GM12878 (cell line): ENCODE results near the gene REPIN1. TPM values are rescaled to one million over a fixed set of nuclear protein-coding genes. Genes with fewer than 3 reads are reported as not detected.
A peak's percentile ranks its signal among the peaks of the same experiment; 100 is the strongest.

Experiments used
- ATAC-seq: fragments of 200-7000 bp; cut with Tn5 transposase; 3 replicates; pipeline ENCODE4 v1.9.1; 2020; ENCODE audit warnings: mild to moderate bottlenecking, moderate library complexity
- BruUV-seq: library from RNA; stranded (reverse); fragments of 400-500 nt; replicated peaks from 2 replicates; lab custom pipeline; 2021; lab: Mats Ljungman, UMichigan
- CTCF ChIA-PET: fragments of 300-600 bp; sonication (Branson Sonifier 250); formaldehyde crosslinking; extraction: SDS; loops from one replicate; lab custom pipeline; 2021; ENCODE audit warnings: inconsistent platforms; lab: Yijun Ruan, JAX
- POLR2A ChIA-PET: fragments of 350-600 bp; formaldehyde crosslinking; extraction: SDS; loops from one replicate; lab custom pipeline; 2021; ENCODE audit warnings: inconsistent platforms; lab: Charles Lee
- RAD21 ChIA-PET: fragments of 300-600 bp; sonication (Branson Sonifier 250); formaldehyde crosslinking; loops from one replicate; lab custom pipeline; 2023; ENCODE audit warnings: antibody characterized with exemption; ENCODE audit not compliant: unreplicated experiment; lab: Charles Lee
- SMC1A ChIA-PET: fragments of 300-600 bp; sonication (Branson Sonifier 250); formaldehyde crosslinking; loops from one replicate; lab custom pipeline; 2023; ENCODE audit not compliant: unreplicated experiment, uncharacterized antibody; lab: Charles Lee
- DNase-seq: peaks from one replicate; pipeline ENCODE4 v3.0.0-alpha.2; 2011; ENCODE audit warnings: low read depth, low spot score
- FAIRE-seq: peaks from 3 replicates; lab custom pipeline; 2011; peaks lifted over from hg19 to GRCh38; lab: Jason Lieb, UNC
- H2AFZ ChIP-seq: 2 replicates; pipeline ENCODE4 v1.6.0; 2011; ENCODE audit warnings: low read depth, low read length, control low read depth; ENCODE audit not compliant: control insufficient read depth
- H3K27ac ChIP-seq: 2 replicates; pipeline ENCODE4 v1.5.1; 2011; ENCODE audit warnings: control low read depth; ENCODE audit not compliant: control insufficient read depth, insufficient read depth
- H3K27me3 ChIP-seq, 2 experiments: replicated peaks in 1 of 2; 2 replicates each; pipeline versions ENCODE4 v1.6.0 to v1.6.1; 2011; ENCODE audit warnings: low read length in 1 of 2; ENCODE audit not compliant: control insufficient read depth in 2 of 2, insufficient read depth in 2 of 2
- H3K36me3 ChIP-seq, 2 experiments: 2 replicates each; pipeline ENCODE4 v1.5.1; 2011; ENCODE audit warnings: low read length in 1 of 2; ENCODE audit not compliant: control insufficient read depth in 2 of 2, insufficient read depth in 2 of 2
- H3K4me1 ChIP-seq: 2 replicates; pipeline ENCODE4 v1.6.1; 2011; ENCODE audit warnings: mild to moderate bottlenecking, low read length, moderate library complexity, mixed read lengths; ENCODE audit not compliant: control insufficient read depth, insufficient read depth
- H3K4me2 ChIP-seq: 2 replicates; pipeline ENCODE4 v1.6.0; 2011; ENCODE audit warnings: control low read depth; ENCODE audit not compliant: control insufficient read depth, insufficient read depth
- H3K4me3 ChIP-seq: fragments of 200-600 bp; sonication (generic); 2 replicates; pipeline ENCODE4 v1.5.1; 2016
- H3K79me2 ChIP-seq: 2 replicates; pipeline ENCODE4 v1.6.0; 2011; ENCODE audit warnings: low read length; ENCODE audit not compliant: control insufficient read depth, insufficient read depth
- H3K9ac ChIP-seq: 2 replicates; pipeline ENCODE4 v1.8.0; 2011; ENCODE audit warnings: low read length, control low read depth, mixed read lengths; ENCODE audit not compliant: control insufficient read depth, insufficient read depth
- H3K9me3 ChIP-seq: replicated peaks from 3 replicates; pipeline ENCODE4 v1.5.1; 2011; ENCODE audit warnings: mild to moderate bottlenecking, low read length; ENCODE audit not compliant: control insufficient read depth, insufficient read depth
- H4K20me1 ChIP-seq: 2 replicates; pipeline ENCODE4 v1.6.0; 2011; ENCODE audit not compliant: control insufficient read depth, insufficient read depth
- FOXK2 ChIP-seq: fragments of 450-650 bp; IDR thresholded peaks from 2 replicates; pipeline ENCODE4 v1.6.1; 2017; ENCODE audit warnings: mild to moderate bottlenecking, moderate library complexity
- GABPA ChIP-seq: IDR thresholded peaks from 2 replicates; pipeline ENCODE4 v1.6.1; 2014; ENCODE audit warnings: antibody characterized with exemption, low read depth, mild to moderate bottlenecking, inconsistent platforms
- MTA3 ChIP-seq: IDR thresholded peaks from 2 replicates; pipeline ENCODE4 v1.6.1; 2012; ENCODE audit warnings: low read length, inconsistent platforms, borderline replicate concordance
- NFYB ChIP-seq: IDR thresholded peaks from 2 replicates; pipeline ENCODE4 v1.6.1; 2011; ENCODE audit warnings: low read depth, mild to moderate bottlenecking, low read length, improper control_type of control experiment, moderate library complexity; ENCODE audit not compliant: insufficient read depth
- RAD21 ChIP-seq: IDR thresholded peaks from 2 replicates; pipeline ENCODE4 v1.6.1; 2011; ENCODE audit warnings: mild to moderate bottlenecking, low read depth, low read length, moderate library complexity; ENCODE audit not compliant: insufficient read depth
- ZNF24 ChIP-seq: fragments of 450-650 bp; IDR thresholded peaks from 2 replicates; pipeline ENCODE4 v1.6.1; 2017; ENCODE audit warnings: antibody characterized with exemption, mild to moderate bottlenecking
- whole genome bisulfite sequencing: methylation state at CpG from one replicate; pipeline ENCODE4 v1.1.6; 2016; ENCODE audit warnings: low lambda C conversion rate; ENCODE audit not compliant: insufficient replicate concordance, insufficient coverage; ENCODE audit errors: missing lambda C conversion rate; 5-methylcytosine and 5-hydroxymethylcytosine counted together
- in situ Hi-C: fragments of 300-500 bp; cut with MboI; formaldehyde crosslinking; loops from 9 replicates; pipeline ENCODE4 v1.14.3; 2018; ENCODE audit warnings: mixed read lengths
- intact Hi-C: fragments of 100-400 bp; cut with micrococcal nuclease; formaldehyde crosslinking; loops from one replicate; pipeline ENCODE4 v1.14.2; 2022; ENCODE audit not compliant: unreplicated experiment
- polyA plus RNA-seq, 11 experiments: library from polyadenylated mRNA; depleted of rRNA in 4 of 11; unstranded in 6 of 11; stranded (reverse) in 5 of 11; fragments of >200 nt; fragmentation: Nextera tagmentation in 4 of 11; fragmentation: Illumina TruSeq in 1 of 11; extraction: Ambion mirVana in 4 of 11; extraction: Trizol in 1 of 11; gene quantifications; 1 replicate in 1 of 11; 2 replicates in 10 of 11; pipeline versions ENCODE4 v1.2.1 to v1.2.3, GENCODE V29; 2011 to 2016; ENCODE audit warnings: inconsistent platforms in 2 of 11, missing spikeins in 2 of 11, low read depth in 1 of 11
- total RNA-seq, 4 experiments: library from RNA; depleted of rRNA in 3 of 4; stranded (reverse); fragments of >200 nt in 3 of 4; fragmentation: Illumina TruSeq in 1 of 4; extraction: Trizol in 1 of 4; gene quantifications; 2 replicates each; pipeline versions ENCODE4 v1.2.1 to v1.2.3, GENCODE V29; 2013 to 2021
- TF ChIP-seq, protein P1 (sequence below): fragments of 150-350 bp; IDR thresholded peaks from 2 replicates; pipeline ENCODE4 v1.6.1; 2014; ENCODE audit warnings: mild to moderate bottlenecking, low read depth, low read length
- TF ChIP-seq, protein P2 (sequence below): IDR thresholded peaks from 2 replicates; pipeline ENCODE4 v1.6.1; 2012; ENCODE audit warnings: mild to moderate bottlenecking, low read depth, low read length
- TF ChIP-seq, protein P3 (sequence below): fragments of 450-650 bp; IDR thresholded peaks from 2 replicates; pipeline ENCODE4 v1.6.1; 2017; ENCODE audit warnings: low read depth, mild to moderate bottlenecking, moderate library complexity
- TF ChIP-seq, protein P4 (sequence below): fragments of 450-650 bp; formaldehyde crosslinking; IDR thresholded peaks from 2 replicates; pipeline ENCODE4 v1.4.0; 2020; ENCODE audit warnings: mild to moderate bottlenecking, moderate library complexity

Gene REPIN1
- total and polyA plus RNA-seq, 10 of the 15 experiments (the other 5 are each of a cell fraction or from before 2014, with no cell fraction given) = 5.1 to 172 (median 76.9) TPM

DNA sequence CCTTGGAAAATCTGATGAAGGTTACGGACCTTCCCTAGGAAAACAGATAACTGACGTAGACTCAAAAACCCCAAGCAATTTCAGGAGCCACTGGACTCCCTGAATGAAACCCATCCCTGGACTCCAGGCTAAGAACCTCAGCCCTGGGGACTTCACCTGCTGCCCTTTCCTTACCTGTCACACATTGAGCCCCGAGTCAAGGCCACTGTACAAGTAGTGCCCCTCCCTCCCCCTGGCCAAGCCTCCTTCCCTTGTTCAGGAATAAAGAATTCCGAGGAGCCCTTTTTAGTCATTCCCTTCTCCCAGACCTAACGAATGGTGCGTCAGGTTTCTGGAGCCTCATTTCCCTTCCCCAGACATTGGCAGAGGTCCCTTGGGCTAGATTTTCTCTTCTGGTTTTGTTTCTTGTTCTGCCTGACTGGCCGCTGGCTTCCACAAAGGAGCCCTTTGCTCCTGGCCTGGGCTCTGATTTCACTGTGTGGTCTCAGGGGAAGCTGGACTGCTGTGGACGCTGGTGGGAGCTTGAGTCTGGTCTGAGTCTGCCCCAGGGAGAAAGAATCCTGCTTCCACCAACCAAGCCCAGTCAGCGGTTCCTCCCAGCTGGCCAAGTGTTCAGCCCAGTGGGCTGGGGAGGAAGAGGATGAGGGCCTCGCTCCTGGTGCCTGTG is 42.2 kb downstream of the REPIN1 start:
- no peak for ATAC-seq
- Histone ChIP-seq H3K27ac (no peak overlapping the region), H3K79me2 (peaks cover 2% of the 10 kb centered on the region), H4K20me1 (no peaks in the 10 kb centered on the region), H3K4me1 (peaks cover 25% of the 10 kb centered on the region), H3K4me2 (no peak overlapping the region), H2AFZ (no peak overlapping the region), H3K36me3 (peaks cover 0 to 2% of the 10 kb centered on the region in 2 experiments; a peak in 2 of 4 replicates), H3K9me3 (no peaks in the 10 kb centered on the region), H3K9ac (no peak overlapping the region), H3K4me3 (no peak overlapping the region), H3K27me3 (no peaks in the 10 kb centered on the region)
- RAD21 ChIA-PET = no interaction called here
- SMC1A ChIA-PET = interaction anchor here (0.7 to 1.3 kb wide), 2 partner anchors 9 to 37 kb away, joined by 3 read pairs; no protein-coding TSS in a partner anchor
- no peak for DNase-seq
- TF ChIP-seq, protein P1, sequence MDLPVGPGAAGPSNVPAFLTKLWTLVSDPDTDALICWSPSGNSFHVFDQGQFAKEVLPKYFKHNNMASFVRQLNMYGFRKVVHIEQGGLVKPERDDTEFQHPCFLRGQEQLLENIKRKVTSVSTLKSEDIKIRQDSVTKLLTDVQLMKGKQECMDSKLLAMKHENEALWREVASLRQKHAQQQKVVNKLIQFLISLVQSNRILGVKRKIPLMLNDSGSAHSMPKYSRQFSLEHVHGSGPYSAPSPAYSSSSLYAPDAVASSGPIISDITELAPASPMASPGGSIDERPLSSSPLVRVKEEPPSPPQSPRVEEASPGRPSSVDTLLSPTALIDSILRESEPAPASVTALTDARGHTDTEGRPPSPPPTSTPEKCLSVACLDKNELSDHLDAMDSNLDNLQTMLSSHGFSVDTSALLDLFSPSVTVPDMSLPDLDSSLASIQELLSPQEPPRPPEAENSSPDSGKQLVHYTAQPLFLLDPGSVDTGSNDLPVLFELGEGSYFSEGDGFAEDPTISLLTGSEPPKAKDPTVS = no peak
- no peak for TF ChIP-seq FOXK2
- TF ChIP-seq, protein P2, sequence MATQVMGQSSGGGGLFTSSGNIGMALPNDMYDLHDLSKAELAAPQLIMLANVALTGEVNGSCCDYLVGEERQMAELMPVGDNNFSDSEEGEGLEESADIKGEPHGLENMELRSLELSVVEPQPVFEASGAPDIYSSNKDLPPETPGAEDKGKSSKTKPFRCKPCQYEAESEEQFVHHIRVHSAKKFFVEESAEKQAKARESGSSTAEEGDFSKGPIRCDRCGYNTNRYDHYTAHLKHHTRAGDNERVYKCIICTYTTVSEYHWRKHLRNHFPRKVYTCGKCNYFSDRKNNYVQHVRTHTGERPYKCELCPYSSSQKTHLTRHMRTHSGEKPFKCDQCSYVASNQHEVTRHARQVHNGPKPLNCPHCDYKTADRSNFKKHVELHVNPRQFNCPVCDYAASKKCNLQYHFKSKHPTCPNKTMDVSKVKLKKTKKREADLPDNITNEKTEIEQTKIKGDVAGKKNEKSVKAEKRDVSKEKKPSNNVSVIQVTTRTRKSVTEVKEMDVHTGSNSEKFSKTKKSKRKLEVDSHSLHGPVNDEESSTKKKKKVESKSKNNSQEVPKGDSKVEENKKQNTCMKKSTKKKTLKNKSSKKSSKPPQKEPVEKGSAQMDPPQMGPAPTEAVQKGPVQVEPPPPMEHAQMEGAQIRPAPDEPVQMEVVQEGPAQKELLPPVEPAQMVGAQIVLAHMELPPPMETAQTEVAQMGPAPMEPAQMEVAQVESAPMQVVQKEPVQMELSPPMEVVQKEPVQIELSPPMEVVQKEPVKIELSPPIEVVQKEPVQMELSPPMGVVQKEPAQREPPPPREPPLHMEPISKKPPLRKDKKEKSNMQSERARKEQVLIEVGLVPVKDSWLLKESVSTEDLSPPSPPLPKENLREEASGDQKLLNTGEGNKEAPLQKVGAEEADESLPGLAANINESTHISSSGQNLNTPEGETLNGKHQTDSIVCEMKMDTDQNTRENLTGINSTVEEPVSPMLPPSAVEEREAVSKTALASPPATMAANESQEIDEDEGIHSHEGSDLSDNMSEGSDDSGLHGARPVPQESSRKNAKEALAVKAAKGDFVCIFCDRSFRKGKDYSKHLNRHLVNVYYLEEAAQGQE = no peak
- TF ChIP-seq ZNF24 = no peak
- TF ChIP-seq, protein P3, sequence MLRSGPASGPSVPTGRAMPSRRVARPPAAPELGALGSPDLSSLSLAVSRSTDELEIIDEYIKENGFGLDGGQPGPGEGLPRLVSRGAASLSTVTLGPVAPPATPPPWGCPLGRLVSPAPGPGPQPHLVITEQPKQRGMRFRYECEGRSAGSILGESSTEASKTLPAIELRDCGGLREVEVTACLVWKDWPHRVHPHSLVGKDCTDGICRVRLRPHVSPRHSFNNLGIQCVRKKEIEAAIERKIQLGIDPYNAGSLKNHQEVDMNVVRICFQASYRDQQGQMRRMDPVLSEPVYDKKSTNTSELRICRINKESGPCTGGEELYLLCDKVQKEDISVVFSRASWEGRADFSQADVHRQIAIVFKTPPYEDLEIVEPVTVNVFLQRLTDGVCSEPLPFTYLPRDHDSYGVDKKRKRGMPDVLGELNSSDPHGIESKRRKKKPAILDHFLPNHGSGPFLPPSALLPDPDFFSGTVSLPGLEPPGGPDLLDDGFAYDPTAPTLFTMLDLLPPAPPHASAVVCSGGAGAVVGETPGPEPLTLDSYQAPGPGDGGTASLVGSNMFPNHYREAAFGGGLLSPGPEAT = no peak
- no peak for TF ChIP-seq MTA3
- TF ChIP-seq NFYB = no peak
- no peak for TF ChIP-seq RAD21
- TF ChIP-seq, protein P4, sequence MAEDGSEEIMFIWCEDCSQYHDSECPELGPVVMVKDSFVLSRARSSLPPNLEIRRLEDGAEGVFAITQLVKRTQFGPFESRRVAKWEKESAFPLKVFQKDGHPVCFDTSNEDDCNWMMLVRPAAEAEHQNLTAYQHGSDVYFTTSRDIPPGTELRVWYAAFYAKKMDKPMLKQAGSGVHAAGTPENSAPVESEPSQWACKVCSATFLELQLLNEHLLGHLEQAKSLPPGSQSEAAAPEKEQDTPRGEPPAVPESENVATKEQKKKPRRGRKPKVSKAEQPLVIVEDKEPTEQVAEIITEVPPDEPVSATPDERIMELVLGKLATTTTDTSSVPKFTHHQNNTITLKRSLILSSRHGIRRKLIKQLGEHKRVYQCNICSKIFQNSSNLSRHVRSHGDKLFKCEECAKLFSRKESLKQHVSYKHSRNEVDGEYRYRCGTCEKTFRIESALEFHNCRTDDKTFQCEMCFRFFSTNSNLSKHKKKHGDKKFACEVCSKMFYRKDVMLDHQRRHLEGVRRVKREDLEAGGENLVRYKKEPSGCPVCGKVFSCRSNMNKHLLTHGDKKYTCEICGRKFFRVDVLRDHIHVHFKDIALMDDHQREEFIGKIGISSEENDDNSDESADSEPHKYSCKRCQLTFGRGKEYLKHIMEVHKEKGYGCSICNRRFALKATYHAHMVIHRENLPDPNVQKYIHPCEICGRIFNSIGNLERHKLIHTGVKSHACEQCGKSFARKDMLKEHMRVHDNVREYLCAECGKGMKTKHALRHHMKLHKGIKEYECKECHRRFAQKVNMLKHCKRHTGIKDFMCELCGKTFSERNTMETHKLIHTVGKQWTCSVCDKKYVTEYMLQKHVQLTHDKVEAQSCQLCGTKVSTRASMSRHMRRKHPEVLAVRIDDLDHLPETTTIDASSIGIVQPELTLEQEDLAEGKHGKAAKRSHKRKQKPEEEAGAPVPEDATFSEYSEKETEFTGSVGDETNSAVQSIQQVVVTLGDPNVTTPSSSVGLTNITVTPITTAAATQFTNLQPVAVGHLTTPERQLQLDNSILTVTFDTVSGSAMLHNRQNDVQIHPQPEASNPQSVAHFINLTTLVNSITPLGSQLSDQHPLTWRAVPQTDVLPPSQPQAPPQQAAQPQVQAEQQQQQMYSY (CRISPR knock-in tag) = no peak
- no peak for TF ChIP-seq GABPA
- in situ Hi-C loops (loop anchor here (5.0 to 25.0 kb wide), 2 partner anchors 49 to 349 kb away; no protein-coding TSS in a partner anchor), intact Hi-C loops (no loop called here)
- no TSS peak for BruUV-seq
- POLR2A ChIA-PET = interaction anchor here (0.6 to 5.9 kb wide), 4 partner anchors 13 to 44 kb away, joined by 3 to 89 read pairs (median 4); no protein-coding TSS in a partner anchor
- 89% methylated on average over 10 of the region's 10 CpGs for WGBS
- CTCF ChIA-PET = interaction anchor here (1.1 to 11.6 kb wide), 3 partner anchors 11 to 54 kb away, joined by 3 to 72 read pairs (median 3); no protein-coding TSS in a partner anchor
- peak; percentile 27 for FAIRE-seq
